ENCODE measurements around the gene NEMP2. TPM values are rescaled to one million over a fixed set of nuclear protein-coding genes. Genes with fewer than 3 reads are reported as not detected.
A peak's percentile ranks its signal among the peaks of the same experiment; 100 is the strongest.

The NEMP2 gene, protein sequence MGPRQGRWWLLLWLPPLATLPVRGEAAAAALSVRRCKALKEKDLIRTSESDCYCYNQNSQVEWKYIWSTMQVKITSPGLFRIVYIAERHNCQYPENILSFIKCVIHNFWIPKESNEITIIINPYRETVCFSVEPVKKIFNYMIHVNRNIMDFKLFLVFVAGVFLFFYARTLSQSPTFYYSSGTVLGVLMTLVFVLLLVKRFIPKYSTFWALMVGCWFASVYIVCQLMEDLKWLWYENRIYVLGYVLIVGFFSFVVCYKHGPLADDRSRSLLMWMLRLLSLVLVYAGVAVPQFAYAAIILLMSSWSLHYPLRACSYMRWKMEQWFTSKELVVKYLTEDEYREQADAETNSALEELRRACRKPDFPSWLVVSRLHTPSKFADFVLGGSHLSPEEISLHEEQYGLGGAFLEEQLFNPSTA
- 0.43 TPM for total RNA-seq

DNA sequence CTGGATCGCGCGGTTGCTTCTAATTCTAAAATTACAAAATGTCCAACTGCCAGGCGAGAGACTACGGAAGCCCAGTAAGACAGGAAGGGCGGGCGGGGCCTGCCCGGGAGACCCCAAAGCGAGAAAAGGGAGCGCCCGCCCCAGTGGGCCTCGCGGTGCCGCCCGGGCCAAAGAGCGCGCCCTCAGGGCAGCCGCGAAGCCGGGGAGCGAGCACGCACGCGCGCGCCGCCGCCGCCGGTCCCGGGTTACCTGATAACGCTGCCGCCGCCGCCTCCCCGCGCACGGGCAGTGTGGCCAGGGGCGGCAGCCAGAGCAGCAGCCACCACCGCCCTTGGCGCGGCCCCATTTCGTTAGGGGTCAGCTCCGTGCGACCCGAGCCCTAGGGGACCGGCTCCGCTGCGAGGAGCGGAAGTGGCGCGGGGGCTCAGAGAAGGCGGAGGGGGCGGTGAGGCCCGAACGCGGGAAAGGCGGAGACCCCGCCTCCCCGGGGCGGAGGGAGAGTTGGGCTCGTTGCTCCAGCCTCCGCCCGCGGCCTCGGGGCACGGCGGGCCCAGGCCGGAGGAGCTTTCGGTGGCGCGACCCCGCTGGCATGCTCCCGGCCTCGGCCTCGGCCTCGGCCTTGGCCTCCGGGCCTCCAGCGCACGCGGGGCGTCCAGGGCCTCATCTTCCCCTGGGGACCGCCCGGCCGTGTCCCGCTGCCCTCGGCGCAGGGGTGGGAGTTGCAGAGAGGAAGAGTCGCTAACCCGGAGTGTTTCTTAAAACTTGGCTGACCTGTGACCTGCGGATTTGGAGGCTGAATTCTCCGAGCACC lies at the start of gene NEMP2:
NEMP2 (minus strand) TSS at position 413 of the 811 bp plus-strand sequence; CDS start at position 346, 67 bp downstream.
- H3K9me3 ChIP-seq = peaks cover 0 to 5% of the 10 kb centered on the region in 2 donors
- H3K4me1 ChIP-seq = peaks cover 0 to 9% of the 10 kb centered on the region in 2 donors
- no peaks in the 10 kb centered on the region for H3K27me3 ChIP-seq
- peak in 1 of 2 donors; percentile 83 for DNase-seq (ENCODE audit: low spot score in 2 of 2)
- peak within 1 kb of the TSS; percentile 70 to 79 for H3K4me3 ChIP-seq
- H3K27ac ChIP-seq = peak within 1 kb of the TSS; percentile 96 to 97
- intact Hi-C loops (cut with DNase I) = loop anchor here (1.0 to 10.0 kb wide), 4 partner anchors 115 to 1140 kb away; partner anchors contain the start of genes NAB1, NABP1, ORMDL1 and PMS1
- no peaks in the 10 kb centered on the region for H3K36me3 ChIP-seq
- TF ChIP-seq, protein P1, sequence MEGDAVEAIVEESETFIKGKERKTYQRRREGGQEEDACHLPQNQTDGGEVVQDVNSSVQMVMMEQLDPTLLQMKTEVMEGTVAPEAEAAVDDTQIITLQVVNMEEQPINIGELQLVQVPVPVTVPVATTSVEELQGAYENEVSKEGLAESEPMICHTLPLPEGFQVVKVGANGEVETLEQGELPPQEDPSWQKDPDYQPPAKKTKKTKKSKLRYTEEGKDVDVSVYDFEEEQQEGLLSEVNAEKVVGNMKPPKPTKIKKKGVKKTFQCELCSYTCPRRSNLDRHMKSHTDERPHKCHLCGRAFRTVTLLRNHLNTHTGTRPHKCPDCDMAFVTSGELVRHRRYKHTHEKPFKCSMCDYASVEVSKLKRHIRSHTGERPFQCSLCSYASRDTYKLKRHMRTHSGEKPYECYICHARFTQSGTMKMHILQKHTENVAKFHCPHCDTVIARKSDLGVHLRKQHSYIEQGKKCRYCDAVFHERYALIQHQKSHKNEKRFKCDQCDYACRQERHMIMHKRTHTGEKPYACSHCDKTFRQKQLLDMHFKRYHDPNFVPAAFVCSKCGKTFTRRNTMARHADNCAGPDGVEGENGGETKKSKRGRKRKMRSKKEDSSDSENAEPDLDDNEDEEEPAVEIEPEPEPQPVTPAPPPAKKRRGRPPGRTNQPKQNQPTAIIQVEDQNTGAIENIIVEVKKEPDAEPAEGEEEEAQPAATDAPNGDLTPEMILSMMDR (IDR thresholded peaks at IDR 0.05) = no peak

DNA sequence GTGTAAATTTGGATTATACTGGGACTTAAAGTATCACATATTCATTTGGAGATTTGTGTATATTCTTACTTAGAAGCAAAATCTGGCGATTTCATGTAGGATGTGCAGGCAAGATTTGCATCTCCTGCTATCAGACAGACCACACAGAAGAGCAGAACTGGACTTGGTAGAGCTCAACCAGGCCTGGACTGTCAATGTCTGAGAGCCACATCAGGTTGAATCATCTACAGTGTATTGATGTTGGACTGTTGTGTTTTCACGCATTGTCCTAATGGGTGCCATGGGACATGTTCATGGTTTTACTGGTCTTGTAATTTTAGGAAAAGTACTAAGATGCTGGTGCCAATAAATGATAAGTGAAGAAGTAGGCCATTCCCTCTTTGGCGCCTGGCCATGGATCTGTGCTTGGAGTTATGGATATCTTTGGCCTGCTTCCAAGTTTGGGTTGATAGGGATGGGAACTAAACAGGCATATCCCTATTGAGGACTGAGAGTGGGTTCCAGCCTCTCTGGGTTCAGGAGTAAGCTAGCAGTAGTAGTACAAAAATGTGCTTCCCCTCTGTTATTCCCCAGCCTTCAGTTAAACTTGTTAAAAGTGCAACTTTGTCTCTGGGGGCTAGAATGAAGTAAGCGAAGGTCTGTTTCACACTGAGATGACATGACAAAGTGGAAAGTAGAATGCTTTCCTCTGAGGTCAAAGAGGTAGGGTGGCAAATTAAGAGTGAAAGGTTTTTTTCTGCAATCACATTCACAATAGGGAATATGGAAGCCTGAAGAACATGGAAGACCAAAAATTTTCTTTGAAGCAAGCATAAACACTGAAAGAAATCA lies 49.2 kb upstream of the NEMP2 start:
- no peak for DNase-seq (ENCODE audit: low spot score in 2 of 2)
- intact Hi-C loops (cut with DNase I) = no loop called here
- TF ChIP-seq, protein P1 (IDR thresholded peaks at IDR 0.05) = no peak
- Histone ChIP-seq H3K27ac (no peak overlapping the region), H3K9me3 (no peaks in the 10 kb centered on the region), H3K4me3 (no peak overlapping the region), H3K36me3 (no peaks in the 10 kb centered on the region), H3K4me1 (peaks cover 0 to under 1% of the 10 kb centered on the region in 2 donors), H3K27me3 (no peaks in the 10 kb centered on the region)

DNA sequence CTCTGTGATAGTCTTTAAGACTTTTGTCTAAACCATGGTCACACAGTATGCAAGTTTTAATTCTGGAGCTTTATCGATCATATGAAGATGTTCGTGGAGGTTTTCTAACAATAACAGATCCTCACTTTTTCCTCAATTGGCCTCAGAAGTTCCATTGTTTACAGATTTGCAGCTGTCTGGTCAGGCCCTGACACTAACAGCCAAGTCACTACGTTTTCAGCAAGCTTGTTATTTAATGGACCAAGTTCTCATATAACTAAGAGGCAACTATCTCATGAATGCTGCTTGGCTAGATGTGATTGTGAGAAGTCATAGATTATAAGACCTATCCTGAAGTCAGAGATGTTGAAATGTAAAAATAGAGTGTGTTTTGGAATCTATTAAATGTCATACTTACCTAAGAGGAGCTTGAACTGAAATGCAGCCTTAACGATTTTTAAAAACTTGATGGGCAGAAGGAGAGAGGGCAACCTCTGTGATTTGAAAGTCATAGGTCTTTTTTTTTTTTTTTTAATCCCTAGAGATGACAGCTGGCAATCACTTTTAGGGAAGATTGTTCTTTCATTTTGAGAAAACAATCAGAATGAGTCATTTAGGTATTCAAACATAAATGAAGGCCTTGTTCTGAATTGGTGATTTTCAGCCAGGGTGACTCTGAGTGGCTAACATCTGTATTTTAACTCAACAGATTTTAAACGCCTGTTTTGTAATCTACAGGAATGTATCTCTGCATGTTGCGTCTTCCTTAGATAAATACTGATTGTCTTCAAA lies 48.4 kb upstream of the NEMP2 start:
- TF ChIP-seq, protein P1 (IDR thresholded peaks at IDR 0.05) = no peak
- no peaks in the 10 kb centered on the region for H3K9me3 ChIP-seq
- H3K27me3 ChIP-seq = no peaks in the 10 kb centered on the region
- no peak for DNase-seq (ENCODE audit: low spot score in 2 of 2)
- intact Hi-C loops (cut with DNase I) = no loop called here
- H3K4me3 ChIP-seq = no peak overlapping the region
- peaks cover 6 to 9% of the 10 kb centered on the region in 2 donors for H3K4me1 ChIP-seq
- H3K27ac ChIP-seq = peak overlapping the region in 1 of 2 donors; percentile 16
- H3K36me3 ChIP-seq = no peaks in the 10 kb centered on the region

DNA sequence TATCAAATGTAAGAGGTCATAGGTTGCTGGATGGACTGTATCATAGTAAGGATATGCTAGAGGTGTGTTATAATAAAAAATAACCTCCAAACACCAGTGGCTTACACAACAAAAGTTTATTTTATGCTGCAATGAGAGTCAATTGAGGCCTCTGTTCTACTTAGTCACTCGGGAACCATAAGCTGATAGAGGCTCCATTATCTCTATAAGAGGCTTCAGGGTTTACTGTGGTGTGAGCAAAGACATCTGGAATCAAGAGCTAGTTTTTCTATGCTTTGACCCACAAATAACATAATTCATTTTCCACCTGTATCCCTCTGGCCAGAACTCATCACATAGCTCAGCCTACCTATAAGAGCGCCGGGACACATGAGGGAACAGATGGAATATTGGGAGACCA lies 47.5 kb upstream of the NEMP2 start:
- Histone ChIP-seq H3K27me3 (no peaks in the 10 kb centered on the region), H3K27ac (no peak overlapping the region), H3K4me3 (no peak overlapping the region), H3K9me3 (no peaks in the 10 kb centered on the region), H3K4me1 (peaks cover 8 to 12% of the 10 kb centered on the region in 2 donors), H3K36me3 (no peaks in the 10 kb centered on the region)
- intact Hi-C loops (cut with DNase I) = no loop called here
- no peak for DNase-seq (ENCODE audit: low spot score in 2 of 2)
- TF ChIP-seq, protein P1 (IDR thresholded peaks at IDR 0.05) = no peak
